Left renal pelvis (tissue), 4 donors: ENCODE results near the gene ALKBH7. TPM values are rescaled to one million over a fixed set of nuclear protein-coding genes. Genes with fewer than 3 reads are reported as not detected.
"Not testable (repeated sequence)": the region's sequence is repeated elsewhere in the genome, so short reads cannot be mapped to it uniquely, and the experiment has no call there.

ENCODE experiments used
- DNase-seq, 4 donors: peaks; one replicate each; pipeline ENCODE4 v3.0.0-alpha.2; 2013; ENCODE audit warnings: low read depth in 4 of 4, low spot score in 3 of 4
- polyA plus RNA-seq, 4 donors: library from polyadenylated mRNA; unstranded; fragments of 120-200 nt; gene quantifications; one replicate each; pipeline ENCODE4 v1.2.1, GENCODE V29; 2013; ENCODE audit not compliant: insufficient read length in 4 of 4

ALKBH7 gene, protein sequence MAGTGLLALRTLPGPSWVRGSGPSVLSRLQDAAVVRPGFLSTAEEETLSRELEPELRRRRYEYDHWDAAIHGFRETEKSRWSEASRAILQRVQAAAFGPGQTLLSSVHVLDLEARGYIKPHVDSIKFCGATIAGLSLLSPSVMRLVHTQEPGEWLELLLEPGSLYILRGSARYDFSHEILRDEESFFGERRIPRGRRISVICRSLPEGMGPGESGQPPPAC
- 10 to 100 TPM; 40.0 to 91.4 (median 43.3) TPM for polyA plus RNA-seq

GRCh38 chr19:6372594-6373095 lies at the start of gene ALKBH7:
Gene ALKBH7 (plus strand): TSS chr19:6372794. CDS start chr19:6372821, 27 bp downstream.
- DNase-seq = peak; percentile 99 to 100 (median 100)

DNA sequence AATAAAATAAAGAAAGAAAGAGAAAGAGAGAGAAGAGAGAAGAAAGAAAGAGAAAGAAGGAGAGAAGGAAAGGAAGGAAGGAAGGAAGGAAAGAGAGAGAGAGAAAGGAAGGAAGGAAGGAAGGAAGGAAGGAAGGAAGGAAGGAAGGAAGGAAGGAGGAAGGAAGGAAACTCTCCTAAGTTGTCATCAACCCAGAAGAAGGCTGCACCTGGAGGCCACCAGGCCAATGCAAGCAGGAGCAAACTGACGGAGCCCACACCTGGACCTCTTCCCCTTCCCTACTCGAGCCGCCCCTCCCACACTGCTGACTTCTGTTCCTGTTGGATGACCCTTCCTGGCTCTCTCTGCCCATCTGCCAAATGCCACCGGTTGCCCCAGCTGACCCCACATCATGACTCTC lies 47.8 kb upstream of the ALKBH7 start:
- DNase-seq = no peak

GRCh38 chr19:6325614-6326013 lies 47.0 kb upstream of the ALKBH7 start:
- DNase-seq = no peak

GRCh38 chr19:6326815-6327214 lies 45.8 kb upstream of the ALKBH7 start:
- DNase-seq = no peak

- no peak for DNase-seq
These were observed 39.2 kb upstream of the ALKBH7 start, which contains the start of gene ACER1 for GRCh38 chr19:6333439-6333838. Gene ACER1 (minus strand): TSS chr19:6333612. CDS start chr19:6333551, 61 bp downstream.

DNA sequence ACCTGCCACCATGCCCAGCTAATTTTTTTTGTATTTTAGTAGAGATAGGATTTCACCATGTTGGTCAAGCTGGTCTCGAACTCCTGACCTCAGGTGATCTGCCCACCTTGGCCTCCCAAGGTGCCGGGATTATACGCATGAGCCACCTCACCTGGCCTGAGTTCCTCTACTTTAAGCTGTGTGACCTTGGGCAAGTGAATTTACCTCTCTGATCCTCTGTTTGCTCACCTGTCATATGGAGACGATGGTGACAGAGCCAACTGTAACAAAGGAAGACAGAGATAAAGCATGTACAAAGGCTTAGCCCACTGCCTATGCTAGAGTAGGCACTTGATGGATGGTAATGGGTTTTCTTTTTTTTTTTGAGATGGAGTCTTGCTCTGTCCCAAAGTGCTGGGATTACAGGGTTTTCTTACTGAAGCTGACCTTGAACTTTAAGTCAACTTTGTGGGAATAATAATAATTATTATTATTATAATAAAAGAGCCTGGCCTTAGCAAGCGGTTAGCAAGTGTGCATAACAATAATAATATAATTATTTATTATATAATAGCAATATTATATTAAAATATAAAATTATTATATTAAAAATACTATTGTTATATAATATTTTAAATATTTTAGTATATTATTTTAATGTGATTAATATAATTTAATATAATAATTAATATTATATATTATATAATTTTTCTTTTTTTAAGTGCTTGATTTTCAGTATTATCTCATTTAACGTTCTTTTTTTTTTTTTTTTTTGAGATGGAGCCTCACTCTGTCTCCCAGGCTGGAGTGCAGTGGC lies 37.9 kb upstream of the ALKBH7 start:
- DNase-seq = no peak

DNA sequence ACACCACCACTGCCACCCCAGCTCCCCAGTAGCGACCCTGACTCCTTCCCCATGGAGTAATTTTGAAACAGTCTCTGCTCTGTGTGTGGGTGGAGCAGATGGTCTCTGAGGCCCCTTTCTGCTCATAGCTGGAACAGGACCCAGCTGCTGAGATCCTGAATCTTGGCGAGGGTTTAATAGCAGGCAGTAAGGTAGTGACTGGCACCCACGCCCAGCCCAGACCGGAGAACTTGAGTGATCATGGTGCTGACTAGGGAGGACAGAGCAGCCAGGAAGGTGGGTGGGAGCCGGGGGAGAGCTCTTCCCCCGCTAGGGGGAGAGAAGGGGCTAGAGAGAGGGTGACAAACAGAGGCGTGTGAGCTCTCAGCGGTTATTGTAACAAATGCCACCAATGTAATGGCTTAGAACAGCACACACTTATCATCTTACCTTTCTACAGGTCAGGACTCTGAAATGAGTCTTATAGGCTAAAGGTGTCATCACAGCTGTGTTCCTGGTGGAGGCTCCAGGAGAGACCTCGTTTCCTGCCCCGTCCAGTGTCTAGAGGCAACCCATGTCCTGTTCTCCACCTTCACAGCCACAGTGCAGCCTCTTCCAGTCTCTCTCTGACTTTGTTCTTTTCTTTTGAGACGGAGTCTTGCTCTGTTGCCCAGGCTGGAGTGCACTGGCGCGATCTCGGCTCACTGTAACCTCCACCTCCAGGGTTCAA lies 31.9 kb upstream of the ALKBH7 start:
- no peak for DNase-seq

DNA sequence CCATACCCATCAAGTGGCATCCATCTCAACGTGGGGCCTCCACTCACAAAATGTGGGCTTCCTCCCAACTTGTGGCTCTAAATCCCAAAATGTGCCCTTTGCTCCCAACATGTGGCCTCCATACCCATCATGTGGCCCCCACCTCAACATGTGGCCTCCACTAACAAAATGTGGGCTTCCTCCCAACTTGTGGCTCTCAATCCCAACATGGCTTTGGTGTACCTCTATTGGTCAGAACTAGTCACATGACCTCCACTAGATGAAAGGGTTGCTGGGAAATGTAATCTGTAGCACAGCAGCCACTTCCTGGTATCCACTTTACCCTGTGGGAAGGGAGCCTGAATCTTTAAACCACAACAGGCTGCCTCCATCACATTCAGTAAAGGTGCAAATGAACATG lies 29.1 kb upstream of the ALKBH7 start:
- DNase-seq = no peak

DNA sequence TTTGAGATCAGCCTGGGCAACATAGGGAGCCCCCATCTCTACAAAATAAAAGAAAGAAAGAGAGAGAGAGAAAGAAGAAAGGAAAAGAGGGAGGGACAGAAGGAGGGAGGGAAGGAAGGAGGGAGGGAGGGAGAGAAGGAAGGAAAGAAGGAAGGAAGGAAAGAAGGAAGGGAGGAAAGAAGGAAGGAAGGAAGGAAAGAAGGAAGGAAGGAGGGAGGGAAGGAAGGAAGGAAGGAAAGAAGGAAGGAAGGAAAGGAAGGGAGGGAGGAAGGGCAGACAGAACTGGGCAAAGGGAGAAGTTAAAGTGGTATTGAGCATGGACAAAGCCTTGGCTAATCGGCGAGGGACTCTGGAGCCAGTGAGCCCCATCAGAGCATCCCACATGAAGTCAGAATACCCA lies 23.3 kb upstream of the ALKBH7 start:
- not testable (repeated sequence) for DNase-seq

DNA sequence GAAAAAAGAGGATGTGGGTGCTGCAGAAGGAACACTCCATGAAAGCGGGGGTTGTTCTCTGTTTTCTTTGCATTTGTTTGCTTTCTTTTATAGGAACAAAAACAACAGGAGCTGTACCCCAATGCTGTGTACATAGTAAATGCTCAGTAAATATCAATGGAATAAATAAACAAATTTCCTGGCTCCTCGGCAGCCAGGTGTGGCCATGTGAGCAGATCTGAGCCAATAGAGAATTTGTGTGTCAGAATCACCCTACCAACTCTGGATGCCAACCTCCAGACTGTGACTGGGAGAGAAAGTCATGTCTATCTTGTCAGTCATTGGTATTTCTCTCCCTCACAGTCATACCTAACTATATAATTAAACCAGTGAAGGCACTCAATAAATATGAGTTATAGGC lies 21.9 kb upstream of the ALKBH7 start:
- DNase-seq = no peak

DNA sequence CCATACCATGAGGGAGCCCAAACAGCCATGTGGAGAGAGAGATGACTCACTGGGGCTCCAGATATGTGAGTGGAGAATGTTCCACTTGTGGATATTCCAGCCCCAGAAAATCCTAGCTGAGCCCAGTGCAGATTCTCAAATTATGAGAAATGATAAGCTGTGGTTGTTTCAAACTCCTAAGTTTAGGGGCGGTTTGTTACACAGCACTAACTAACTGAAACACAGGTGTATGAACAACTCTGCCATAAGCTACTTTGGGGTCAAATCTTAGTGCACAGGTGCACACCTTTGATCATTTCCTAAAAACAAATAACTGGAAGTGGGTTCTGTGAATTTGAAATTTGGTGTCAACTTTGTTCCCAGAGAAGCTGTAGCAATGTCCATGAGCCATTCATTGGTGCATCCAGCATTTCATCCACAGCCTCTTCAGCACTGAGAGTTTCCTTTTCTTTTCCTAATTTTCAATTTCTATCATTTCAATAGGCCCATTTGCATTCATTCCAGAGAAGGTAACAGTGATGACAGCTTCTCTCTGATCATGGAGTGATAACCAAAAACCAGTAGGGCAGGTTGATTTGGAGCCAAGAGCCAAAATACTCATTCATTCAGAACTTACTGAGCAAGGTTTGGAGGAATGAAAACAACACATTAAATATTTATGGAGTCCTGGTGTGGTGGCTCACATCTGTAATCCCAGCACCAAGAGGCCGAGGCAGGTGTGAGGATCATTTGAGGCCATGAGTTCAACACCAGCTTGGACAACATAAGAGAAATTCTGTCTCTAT lies 20.0 kb upstream of the ALKBH7 start:
- DNase-seq = no peak

- DNase-seq = no peak
These were observed 18.4 kb upstream of the ALKBH7 start for GRCh38 chr19:6354098-6354674.

- DNase-seq = not testable (repeated sequence)
These were observed 17.1 kb upstream of the ALKBH7 start for GRCh38 chr19:6355321-6356040.

GRCh38 chr19:6357174-6357573 lies 15.4 kb upstream of the ALKBH7 start:
- no peak for DNase-seq

DNA sequence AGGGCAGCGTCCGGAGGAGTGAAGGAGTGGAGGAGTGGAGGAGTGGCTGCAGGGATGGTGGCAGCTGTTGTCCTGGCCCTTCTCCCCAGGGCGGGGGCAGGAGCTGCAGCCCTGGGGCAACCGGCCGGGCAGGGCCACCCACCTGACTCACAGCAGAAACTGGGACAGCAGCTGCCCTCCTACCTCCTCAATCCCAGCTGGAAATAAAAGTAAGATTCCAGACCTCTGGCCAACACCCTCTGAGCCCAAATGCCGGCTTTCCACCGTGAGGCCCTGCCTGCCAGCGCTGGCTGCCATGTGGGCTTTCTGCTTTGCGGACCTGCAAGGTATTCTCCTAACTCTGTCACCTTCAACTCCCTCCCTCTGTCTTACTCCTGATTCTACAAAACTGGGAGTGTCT lies 14.6 kb upstream of the ALKBH7 start:
- DNase-seq = no peak

DNA sequence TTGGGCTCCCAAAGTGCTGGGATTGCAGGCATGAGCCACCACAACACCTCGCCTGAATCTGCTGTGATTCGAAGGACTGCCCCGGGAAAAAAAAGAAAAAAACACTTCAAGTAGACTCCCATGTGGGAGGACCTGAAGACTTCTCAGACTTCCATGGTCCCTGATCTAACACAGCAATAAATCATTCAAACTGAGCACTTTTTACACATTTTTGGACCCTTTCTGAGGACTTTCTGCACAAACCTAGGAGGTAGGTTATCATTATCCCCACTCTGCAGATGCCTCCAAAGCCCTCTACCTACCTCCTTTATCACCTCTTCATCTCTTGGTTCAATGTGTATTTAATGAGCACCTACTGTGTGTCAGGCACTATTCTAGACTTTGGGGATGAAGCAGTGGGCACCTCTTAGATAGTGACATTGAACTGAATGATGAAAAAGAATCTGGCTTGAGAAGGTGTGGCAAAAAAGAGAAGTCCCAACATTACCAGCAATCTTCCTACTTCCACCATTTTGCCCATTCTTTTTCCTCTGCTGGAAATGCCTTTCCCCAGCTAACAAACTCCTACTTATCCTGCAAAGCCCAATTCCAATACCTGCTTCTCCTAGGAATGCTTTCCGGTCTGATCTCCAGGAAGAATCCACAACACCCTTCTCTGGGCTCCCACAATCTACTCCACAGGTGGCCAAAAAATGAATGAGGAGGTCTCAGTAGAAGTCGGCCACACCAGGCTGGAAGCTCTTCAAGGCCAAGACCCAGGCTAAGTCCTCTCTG lies 12.8 kb upstream of the ALKBH7 start:
- no peak for DNase-seq

GRCh38 chr19:6360445-6360844 lies 12.1 kb upstream of the ALKBH7 start:
- not testable (repeated sequence) for DNase-seq

DNA sequence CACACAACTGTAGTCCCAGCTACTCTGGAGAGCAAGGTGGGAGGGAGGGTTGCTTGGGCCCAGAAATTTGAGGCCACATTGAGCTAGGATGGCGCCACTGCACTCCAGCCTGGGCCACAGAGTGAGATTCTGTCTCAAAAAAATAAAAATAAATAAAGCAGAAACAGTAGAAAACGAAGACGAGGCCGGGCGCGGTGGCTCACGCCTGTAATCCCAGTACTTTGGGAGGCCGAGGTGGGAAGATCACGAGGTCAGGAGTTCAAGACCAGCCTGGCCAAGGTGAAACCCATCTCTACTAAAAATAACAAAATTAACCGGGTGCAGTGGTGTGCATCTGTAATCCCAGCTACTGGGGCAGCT lies 11.8 kb upstream of the ALKBH7 start:
- DNase-seq = not testable (repeated sequence)

- DNase-seq = no peak
These were observed 10.6 kb upstream of the ALKBH7 start for GRCh38 chr19:6362027-6362350.
